EH (cell line): ENCODE data around the gene HS3ST4.
"Not testable (repeated sequence)": the region's sequence is repeated elsewhere in the genome, so short reads cannot be mapped to it uniquely, and the experiment has no call there.

ENCODE experiments used
- DNase-seq: peaks from one replicate; pipeline ENCODE4 v3.0.0-alpha.2; 2015; ENCODE audit warnings: low read depth

Gene HS3ST4

DNA sequence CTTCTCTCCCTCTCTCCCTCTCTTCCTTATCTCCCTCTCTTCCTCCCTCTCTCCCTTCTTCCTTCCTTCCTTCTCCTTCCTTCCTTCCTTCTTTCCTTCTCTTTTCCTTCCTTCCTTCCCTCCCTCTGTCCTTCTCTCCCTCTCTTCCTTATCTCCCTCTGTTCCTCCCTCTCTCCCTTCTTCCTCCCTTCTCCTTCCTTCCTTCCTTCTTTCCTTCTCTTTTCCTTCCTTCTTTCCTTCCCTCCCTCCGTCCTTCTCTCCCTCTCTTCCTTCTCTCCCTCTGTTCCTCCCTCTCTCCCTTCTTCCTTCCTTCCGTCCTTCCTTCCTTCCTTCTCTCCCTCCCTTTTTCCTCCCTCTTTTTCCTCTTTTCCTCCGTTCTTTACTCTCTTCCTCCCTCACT lies 38.6 kb downstream of the HS3ST4 start:
- no peak for DNase-seq

GRCh38 chr16:25734430-25735385 lies 42.9 kb downstream of the HS3ST4 start:
- DNase-seq: no peak

- DNase-seq: no peak
These were observed 43.9 kb downstream of the HS3ST4 start for GRCh38 chr16:25735645-25736044.

- peak; percentile 1 for DNase-seq
These were observed 55.5 kb downstream of the HS3ST4 start for GRCh38 chr16:25747160-25747758.

- DNase-seq: no peak
These were observed 56.4 kb downstream of the HS3ST4 start for GRCh38 chr16:25748092-25748654.

- DNase-seq: no peak
These were observed 58.9 kb downstream of the HS3ST4 start for GRCh38 chr16:25750488-25751216.

GRCh38 chr16:25751230-25751835 lies 59.6 kb downstream of the HS3ST4 start:
- no peak for DNase-seq

DNA sequence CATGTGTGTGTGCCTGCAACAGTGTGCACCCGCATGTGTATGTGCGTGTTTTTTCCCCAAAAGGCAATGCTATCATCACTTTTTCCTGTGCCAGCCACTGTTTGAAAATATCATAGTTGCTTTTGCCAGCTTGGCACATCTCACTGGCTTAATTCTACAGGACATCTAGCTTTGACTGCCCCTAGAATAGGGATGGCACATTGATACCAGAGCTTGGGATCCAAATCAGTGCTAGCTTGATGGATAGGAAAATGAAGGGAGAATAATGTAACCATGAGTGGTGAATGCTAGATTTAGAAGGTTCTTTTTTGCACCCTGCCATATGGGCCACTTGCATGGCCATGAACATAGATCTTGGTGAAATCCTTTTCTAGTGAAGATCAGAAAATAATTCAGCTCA lies 72.7 kb downstream of the HS3ST4 start:
- DNase-seq: no peak

DNA sequence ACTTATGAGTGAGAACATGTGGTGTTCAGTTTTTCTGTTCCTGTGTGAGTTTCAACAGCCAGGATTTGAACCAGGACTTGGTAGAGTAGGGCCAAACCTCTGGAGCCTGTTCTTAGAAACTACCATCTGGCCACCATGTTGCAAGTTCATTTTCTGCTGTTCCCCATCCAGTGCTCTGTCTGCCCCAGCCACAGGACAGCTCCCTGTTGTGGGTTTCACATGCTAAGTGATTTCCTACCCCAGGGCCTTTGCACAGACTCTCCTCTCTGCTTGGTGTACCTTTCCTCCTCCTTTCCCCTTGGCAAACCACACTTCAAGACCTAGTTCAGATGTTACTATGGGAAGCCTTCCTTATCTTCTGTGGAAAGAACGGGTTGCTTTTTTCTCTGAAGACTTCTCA lies 79.5 kb downstream of the HS3ST4 start:
- DNase-seq: no peak

- no peak for DNase-seq
These were observed 80.2 kb downstream of the HS3ST4 start for GRCh38 chr16:25771812-25772568.

GRCh38 chr16:25776214-25776613 lies 84.5 kb downstream of the HS3ST4 start:
- DNase-seq: not testable (repeated sequence)

- DNase-seq: no peak
These were observed 91.5 kb downstream of the HS3ST4 start for GRCh38 chr16:25783226-25783625.

- no peak for DNase-seq
These were observed 93.6 kb downstream of the HS3ST4 start for GRCh38 chr16:25785361-25785760.

GRCh38 chr16:25786748-25787147 lies 95.0 kb downstream of the HS3ST4 start:
- no peak for DNase-seq

DNA sequence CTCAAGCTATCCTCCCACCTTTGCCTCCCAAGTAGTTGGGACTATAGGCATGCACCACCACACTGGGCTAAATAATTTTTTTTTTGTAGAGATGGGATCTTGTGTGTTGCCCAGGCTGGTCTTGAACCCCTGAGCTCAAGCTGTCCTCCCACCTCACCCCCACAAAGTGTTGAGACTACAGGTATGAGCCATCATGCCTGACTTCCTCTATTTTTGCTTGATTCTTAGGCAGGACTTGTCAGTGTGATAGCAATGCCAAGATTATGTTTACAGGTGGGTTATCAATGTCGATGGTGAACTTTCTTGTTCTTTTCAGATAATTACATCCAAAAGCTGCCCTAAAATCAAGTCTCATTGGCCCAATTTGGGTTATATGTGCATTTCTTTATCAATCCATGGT lies 96.9 kb downstream of the HS3ST4 start:
- DNase-seq: no peak

DNA sequence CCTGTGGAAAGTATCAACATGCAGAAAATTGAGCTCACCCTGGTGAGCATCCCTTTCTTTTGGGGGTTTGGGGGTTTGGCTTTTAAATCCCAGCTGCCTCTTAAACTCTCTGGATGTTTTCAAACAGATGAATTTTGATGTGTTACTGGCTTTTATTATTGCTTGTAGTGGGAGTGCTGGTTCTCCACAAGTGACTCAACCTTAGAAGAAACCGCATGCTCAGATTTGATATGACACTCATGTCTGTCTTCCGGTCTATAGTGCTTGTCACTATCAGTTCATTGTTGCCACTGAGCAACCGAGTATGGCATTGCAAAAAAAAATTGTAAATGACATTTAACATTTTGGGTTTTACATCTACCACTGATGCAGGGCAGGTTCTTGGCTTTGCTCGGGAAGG lies 104.5 kb downstream of the HS3ST4 start:
- no peak for DNase-seq

GRCh38 chr16:25798065-25798464 lies 106.3 kb downstream of the HS3ST4 start:
- no peak for DNase-seq

- no peak for DNase-seq
These were observed 108.1 kb downstream of the HS3ST4 start for GRCh38 chr16:25799816-25800215.

GRCh38 chr16:25812215-25812614 lies 120.5 kb downstream of the HS3ST4 start:
- DNase-seq: no peak

GRCh38 chr16:25817295-25817694 lies 125.5 kb downstream of the HS3ST4 start:
- DNase-seq: no peak

GRCh38 chr16:25817876-25818275 lies 126.1 kb downstream of the HS3ST4 start:
- no peak for DNase-seq
